ENCODE measurements around the gene SERPINA6.

DNA sequence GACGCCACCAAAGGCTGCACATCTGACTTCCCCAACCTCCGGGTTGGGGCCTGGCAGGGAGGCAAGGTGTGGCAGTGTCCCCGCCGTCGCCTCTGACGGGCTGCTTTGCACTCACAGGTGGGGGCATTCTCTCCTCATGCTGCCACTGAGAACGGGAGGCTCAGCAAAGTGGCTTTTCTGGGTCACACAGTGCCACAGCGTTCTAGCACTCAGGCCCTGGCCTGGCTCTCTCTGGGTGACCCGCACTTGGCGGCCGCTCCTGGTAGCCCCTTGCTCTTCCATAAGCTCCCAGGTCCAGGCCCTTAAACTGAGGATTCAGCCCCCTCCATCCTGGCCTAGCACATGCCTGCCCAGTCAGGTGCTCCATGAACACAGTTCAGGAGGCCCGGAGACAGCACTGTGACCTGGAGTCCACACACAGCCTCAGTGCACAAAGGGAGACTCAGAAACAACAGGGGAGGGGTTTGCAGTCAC lies 40.1 kb upstream of the SERPINA6 start:
- TF ChIP-seq CTCF (IDR thresholded peaks at IDR 0.05 in 2 of 3, conservative IDR thresholded peaks at IDR 0.05 in 1 of 3; ENCODE audit: borderline replicate concordance in 1 of 3, insufficient read depth in 1 of 3, low read depth in 2 of 3, low read length in 2 of 3) (no peak), RAD21 (IDR thresholded peaks at IDR 0.05; ENCODE audit: low read depth) (no peak), EZH2 (IDR thresholded peaks at IDR 0.05) (no peak), REST (IDR thresholded peaks at IDR 0.05; ENCODE audit: low read depth) (no peak), POLR2A (IDR thresholded peaks at IDR 0.05; ENCODE audit: borderline replicate concordance, extremely low read depth, insufficient read depth, insufficient read length) (no peak), POLR2AphosphoS5 (IDR thresholded peaks at IDR 0.05; ENCODE audit: low read depth, low read length) (no peak), JUND (IDR thresholded peaks at IDR 0.05) (no peak), CEBPB (IDR thresholded peaks at IDR 0.05; ENCODE audit: low read depth) (no peak), YY1 (IDR thresholded peaks at IDR 0.05; ENCODE audit: extremely low read depth, insufficient replicate concordance, low read depth, low read length) (no peak), EZH2phosphoT487 (IDR thresholded peaks at IDR 0.05; ENCODE audit: borderline replicate concordance) (no peak), SIN3A (IDR thresholded peaks at IDR 0.05; ENCODE audit: low read depth) (no peak)
- TF ChIP-seq, protein P1, sequence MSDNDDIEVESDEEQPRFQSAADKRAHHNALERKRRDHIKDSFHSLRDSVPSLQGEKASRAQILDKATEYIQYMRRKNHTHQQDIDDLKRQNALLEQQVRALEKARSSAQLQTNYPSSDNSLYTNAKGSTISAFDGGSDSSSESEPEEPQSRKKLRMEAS (IDR thresholded peaks at IDR 0.05), result no peak

Measured in HCT116 (cell line).